Activated T-cell treated with anti-CD3 and anti-CD28 coated beads, Interleukin-2, amount 50 U/mL, for 72 hours (primary cell): Measurements from ENCODE around the gene TOR4A. TPM values are rescaled to one million over a fixed set of nuclear protein-coding genes. Genes with fewer than 3 reads are reported as not detected.
A peak's percentile ranks its signal among the peaks of the same experiment; 100 is the strongest.

Experiments used
- ATAC-seq, 2 donors: fragments of 150-1000 bp; cut with Tn5 transposase; replicated peaks in 1 of 2; 2 replicates each; pipeline ENCODE4 v1.10.0; 2021; ENCODE audit warnings: moderate library complexity in 2 of 2, mild to moderate bottlenecking in 1 of 2
- DNase-seq, 2 donors: peaks; one replicate each; pipeline ENCODE4 v3.0.0; 2021 to 2022; ENCODE audit warnings: mixed read lengths in 1 of 2
- H3K27ac Mint-ChIP-seq: one replicate; pipeline ENCODE4 v1.8.0; 2022; ENCODE audit warnings: mild to moderate bottlenecking, moderate library complexity, mixed read lengths
- H3K27me3 Mint-ChIP-seq: one replicate; pipeline ENCODE4 v1.8.0; 2022; ENCODE audit warnings: low read depth, mixed read lengths
- H3K36me3 Mint-ChIP-seq, 2 donors: one replicate each; pipeline ENCODE4 v1.8.0; 2022; ENCODE audit warnings: mixed read lengths in 2 of 2, mild to moderate bottlenecking in 1 of 2; ENCODE audit not compliant: insufficient read depth in 2 of 2
- H3K4me1 Mint-ChIP-seq: one replicate; pipeline ENCODE4 v1.8.0; 2022; ENCODE audit warnings: low read depth, mixed read lengths
- H3K4me3 Mint-ChIP-seq, 2 donors: one replicate each; pipeline ENCODE4 v1.8.0; 2022; ENCODE audit warnings: mild to moderate bottlenecking in 2 of 2, mixed read lengths in 2 of 2, moderate library complexity in 2 of 2
- H3K9me3 Mint-ChIP-seq, 2 donors: one replicate each; pipeline ENCODE4 v1.8.0; 2022; ENCODE audit warnings: mixed read lengths in 2 of 2
- total RNA-seq, 2 donors: library from RNA; stranded (reverse); gene quantifications; one replicate each; pipeline ENCODE4 v1.2.3, GENCODE V29; 2022

The TOR4A gene
- total RNA-seq: 1 to 10 TPM; 4.3 to 8.3 TPM

GRCh38 chr9:137277329-137278041 is at the start of gene TOR4A:
Gene TOR4A (plus strand): TSS chr9:137277726. CDS start chr9:137278690, 964 bp downstream.
- Mint-ChIP-seq H3K4me3 (peak within 1 kb of the TSS; percentile 86 to 95), H3K27ac (peak within 1 kb of the TSS; percentile 4), H3K36me3 (peaks cover 0 to 2% of the 10 kb centered on the region in 2 donors), H3K9me3 (no peaks in the 10 kb centered on the region), H3K4me1 (peaks cover 12% of the 10 kb centered on the region), H3K27me3 (peaks cover 7% of the 10 kb centered on the region)
- ATAC-seq (peak; percentile 75 to 86), DNase-seq (peak; percentile 58 to 73)

GRCh38 chr9:137227853-137228505 is 49.5 kb upstream of the TOR4A start:
- Mint-ChIP-seq H3K27me3 (peaks cover 6% of the 10 kb centered on the region), H3K9me3 (no peaks in the 10 kb centered on the region), H3K4me1 (peaks cover 8% of the 10 kb centered on the region), H3K4me3 (no peak overlapping the region), H3K36me3 (no peaks in the 10 kb centered on the region), H3K27ac (no peak overlapping the region)
- no peak for ATAC-seq
- DNase-seq: no peak

DNA sequence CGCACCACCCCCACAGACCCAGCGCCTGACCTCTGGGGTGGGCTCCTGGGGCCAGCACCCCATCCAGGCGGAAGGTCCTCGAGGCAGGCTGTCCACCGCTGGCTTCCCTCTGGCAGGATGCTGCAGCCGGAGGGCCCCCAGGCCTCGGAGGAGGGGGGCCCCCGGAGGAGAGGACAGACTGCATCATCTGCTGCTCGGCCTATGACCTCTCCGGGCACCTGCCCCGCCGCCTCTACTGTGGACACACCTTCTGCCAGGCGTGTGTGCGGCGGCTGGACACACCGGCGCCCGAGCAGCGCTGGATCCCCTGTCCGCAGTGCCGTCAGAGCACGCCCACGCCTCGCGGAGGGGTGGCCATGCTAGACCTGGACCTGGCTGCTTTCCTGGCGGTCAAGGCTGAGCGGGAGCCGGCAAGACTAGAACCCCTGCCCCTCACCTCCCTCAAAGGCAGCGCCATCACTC is 49.0 kb upstream of the TOR4A start:
- no peaks in the 10 kb centered on the region for H3K36me3 Mint-ChIP-seq
- ATAC-seq (no peak), DNase-seq (no peak)
- H3K9me3 Mint-ChIP-seq: no peaks in the 10 kb centered on the region
- peaks cover 6% of the 10 kb centered on the region for H3K4me1 Mint-ChIP-seq
- H3K4me3 Mint-ChIP-seq: no peak overlapping the region
- H3K27ac Mint-ChIP-seq: no peak overlapping the region
- H3K27me3 Mint-ChIP-seq: peaks cover 6% of the 10 kb centered on the region

GRCh38 chr9:137228968-137229896 is 48.3 kb upstream of the TOR4A start:
- H3K36me3 Mint-ChIP-seq: no peaks in the 10 kb centered on the region
- H3K27ac Mint-ChIP-seq: no peak overlapping the region
- no peaks in the 10 kb centered on the region for H3K9me3 Mint-ChIP-seq
- H3K4me3 Mint-ChIP-seq: no peak overlapping the region
- peaks cover 6% of the 10 kb centered on the region for H3K4me1 Mint-ChIP-seq
- no peak for ATAC-seq
- H3K27me3 Mint-ChIP-seq: peaks cover 6% of the 10 kb centered on the region
- no peak for DNase-seq

DNA sequence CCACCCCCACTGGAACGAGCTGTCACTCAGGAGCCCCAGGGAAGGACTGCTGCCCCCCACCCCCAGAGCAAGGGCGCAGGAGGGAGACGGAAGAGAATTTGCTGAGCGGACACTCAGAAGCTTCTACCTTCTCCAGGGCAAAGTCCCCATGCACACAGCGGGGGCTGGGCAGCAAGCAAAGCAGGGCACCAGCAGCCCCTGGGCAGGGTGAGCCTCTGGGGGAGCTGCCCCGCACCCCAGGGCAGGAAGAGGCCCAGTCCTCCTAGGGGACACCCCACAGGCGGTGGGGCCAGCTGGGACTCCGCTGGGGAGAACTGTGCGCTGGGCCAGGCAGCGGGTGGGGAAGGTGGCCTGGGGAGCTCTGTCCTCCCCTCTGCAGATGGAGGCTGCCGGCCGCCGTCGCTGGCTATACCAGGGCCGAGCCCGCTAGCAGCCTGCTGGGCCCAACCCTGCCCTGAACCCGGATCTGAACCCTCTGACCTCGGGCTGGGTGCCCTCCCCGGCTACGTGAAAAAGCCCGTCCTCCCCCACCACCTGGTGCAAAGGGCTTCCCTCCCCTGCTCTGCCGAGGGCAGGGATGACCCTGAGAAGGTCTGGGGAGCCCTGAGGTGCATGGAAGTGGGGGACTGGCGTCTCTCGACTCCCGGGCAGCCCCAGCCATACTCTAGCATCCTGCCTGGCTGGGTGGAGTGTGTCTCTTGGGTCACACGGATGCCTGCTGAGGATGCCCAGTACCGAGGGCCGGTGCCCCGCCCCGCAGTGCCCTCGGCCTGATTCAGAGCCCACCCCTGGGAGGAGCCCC is 47.4 kb upstream of the TOR4A start:
- Mint-ChIP-seq H3K27me3 (peaks cover 6% of the 10 kb centered on the region), H3K36me3 (no peaks in the 10 kb centered on the region)
- ATAC-seq: no peak

DNA sequence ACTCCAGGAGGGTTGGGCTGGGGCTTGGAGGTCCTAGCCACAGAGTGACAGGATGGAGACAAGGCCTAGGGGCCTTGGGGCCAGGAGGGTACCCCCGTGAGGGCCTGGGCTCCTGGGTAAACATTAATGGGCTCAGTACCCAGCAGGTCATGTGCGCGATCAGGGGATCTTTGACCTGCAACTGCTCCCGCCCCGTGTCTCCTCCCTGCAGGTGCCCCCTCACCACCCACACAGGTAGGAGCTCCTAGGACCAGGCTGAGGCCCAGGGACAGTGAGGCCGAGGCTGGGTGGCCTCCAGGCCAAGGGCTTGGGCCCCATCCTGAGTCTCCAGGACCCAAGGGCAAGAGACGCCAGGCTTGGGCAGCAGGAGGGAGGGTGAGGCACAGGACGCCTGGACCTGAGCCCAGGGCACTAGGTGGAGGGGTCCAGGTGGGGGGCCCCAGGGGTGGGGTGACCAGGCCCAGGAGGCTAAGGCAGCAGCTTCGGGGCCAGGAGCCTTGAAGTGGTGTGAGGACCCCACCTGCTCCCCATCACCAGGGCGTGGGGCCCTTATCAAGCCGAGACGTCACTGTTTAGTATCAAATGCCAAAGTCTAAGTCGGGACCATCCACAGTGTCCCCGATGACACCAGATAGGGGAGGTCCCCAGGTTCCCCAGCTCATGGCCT is 46.7 kb upstream of the TOR4A start, which contains the start of gene SLC34A3:
Gene SLC34A3 (plus strand): TSS at position 197 of the 667 bp plus-strand sequence. CDS start 802 bp downstream, outside the sequence.
- Mint-ChIP-seq H3K27ac (no peak within 1 kb of the TSS), H3K9me3 (no peaks in the 10 kb centered on the region), H3K4me1 (peaks cover 6% of the 10 kb centered on the region), H3K36me3 (no peaks in the 10 kb centered on the region), H3K27me3 (peaks cover 6% of the 10 kb centered on the region), H3K4me3 (no peak within 1 kb of the TSS)
- DNase-seq (no peak), ATAC-seq (no peak)

More for the DNA sequence above, 47.4 kb upstream of the TOR4A start:
- no peak overlapping the region for H3K27ac Mint-ChIP-seq
- peaks cover 6% of the 10 kb centered on the region for H3K4me1 Mint-ChIP-seq
- DNase-seq: no peak
- no peak overlapping the region for H3K4me3 Mint-ChIP-seq
- H3K9me3 Mint-ChIP-seq: no peaks in the 10 kb centered on the region

GRCh38 chr9:137231372-137232039 is 46.0 kb upstream of the TOR4A start:
- ATAC-seq (no peak), DNase-seq (no peak)
- H3K27me3 Mint-ChIP-seq: peaks cover 6% of the 10 kb centered on the region
- H3K4me1 Mint-ChIP-seq: peaks cover 6% of the 10 kb centered on the region
- H3K27ac Mint-ChIP-seq: no peak overlapping the region
- no peaks in the 10 kb centered on the region for H3K36me3 Mint-ChIP-seq
- no peak overlapping the region for H3K4me3 Mint-ChIP-seq
- no peaks in the 10 kb centered on the region for H3K9me3 Mint-ChIP-seq

DNA sequence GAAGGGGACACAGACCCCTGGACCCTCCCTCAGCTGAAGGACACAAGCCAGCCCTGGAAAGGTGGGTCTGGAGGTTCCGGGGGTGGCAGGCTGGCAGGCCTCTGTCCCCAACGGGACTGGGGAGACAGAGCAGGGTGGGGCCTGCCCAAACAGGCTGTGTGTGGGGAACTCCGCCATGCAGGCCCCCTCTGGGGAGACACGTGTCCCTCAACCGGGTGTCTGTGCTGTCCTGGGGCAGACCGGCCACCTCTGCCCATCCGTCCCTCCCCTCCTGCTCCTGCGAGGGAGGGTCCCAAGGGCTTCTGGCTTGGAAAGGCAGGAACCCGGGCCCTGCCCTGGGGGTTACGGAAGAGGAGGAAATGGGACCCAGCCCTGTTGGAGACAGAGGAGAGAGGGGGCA is 45.4 kb upstream of the TOR4A start:
- Mint-ChIP-seq H3K4me3 (no peak overlapping the region), H3K27ac (no peak overlapping the region), H3K9me3 (no peaks in the 10 kb centered on the region), H3K36me3 (no peaks in the 10 kb centered on the region), H3K4me1 (peaks cover 6% of the 10 kb centered on the region), H3K27me3 (peaks cover 6% of the 10 kb centered on the region)
- no peak for ATAC-seq
- no peak for DNase-seq

DNA sequence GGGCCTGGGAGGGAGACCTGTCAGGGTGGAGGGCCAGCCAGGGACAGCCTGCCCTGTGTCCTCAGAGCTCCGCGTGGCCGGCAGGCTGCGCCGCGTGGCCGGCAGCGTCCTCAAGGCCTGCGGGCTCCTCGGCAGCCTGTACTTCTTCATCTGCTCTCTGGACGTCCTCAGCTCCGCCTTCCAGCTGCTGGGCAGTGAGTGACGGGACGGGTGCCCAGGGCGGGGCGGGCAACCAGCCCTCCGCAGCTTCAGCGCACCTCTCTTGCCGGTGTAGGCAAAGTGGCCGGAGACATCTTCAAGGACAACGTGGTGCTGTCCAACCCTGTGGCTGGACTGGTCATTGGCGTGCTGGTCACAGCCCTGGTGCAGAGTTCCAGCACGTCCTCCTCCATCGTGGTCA is 45.0 kb upstream of the TOR4A start:
- H3K4me3 Mint-ChIP-seq: no peak overlapping the region
- no peaks in the 10 kb centered on the region for H3K9me3 Mint-ChIP-seq
- DNase-seq (no peak), ATAC-seq (no peak)
- peaks cover 4% of the 10 kb centered on the region for H3K4me1 Mint-ChIP-seq
- no peak overlapping the region for H3K27ac Mint-ChIP-seq
- H3K36me3 Mint-ChIP-seq: no peaks in the 10 kb centered on the region
- H3K27me3 Mint-ChIP-seq: peaks cover 4% of the 10 kb centered on the region

DNA sequence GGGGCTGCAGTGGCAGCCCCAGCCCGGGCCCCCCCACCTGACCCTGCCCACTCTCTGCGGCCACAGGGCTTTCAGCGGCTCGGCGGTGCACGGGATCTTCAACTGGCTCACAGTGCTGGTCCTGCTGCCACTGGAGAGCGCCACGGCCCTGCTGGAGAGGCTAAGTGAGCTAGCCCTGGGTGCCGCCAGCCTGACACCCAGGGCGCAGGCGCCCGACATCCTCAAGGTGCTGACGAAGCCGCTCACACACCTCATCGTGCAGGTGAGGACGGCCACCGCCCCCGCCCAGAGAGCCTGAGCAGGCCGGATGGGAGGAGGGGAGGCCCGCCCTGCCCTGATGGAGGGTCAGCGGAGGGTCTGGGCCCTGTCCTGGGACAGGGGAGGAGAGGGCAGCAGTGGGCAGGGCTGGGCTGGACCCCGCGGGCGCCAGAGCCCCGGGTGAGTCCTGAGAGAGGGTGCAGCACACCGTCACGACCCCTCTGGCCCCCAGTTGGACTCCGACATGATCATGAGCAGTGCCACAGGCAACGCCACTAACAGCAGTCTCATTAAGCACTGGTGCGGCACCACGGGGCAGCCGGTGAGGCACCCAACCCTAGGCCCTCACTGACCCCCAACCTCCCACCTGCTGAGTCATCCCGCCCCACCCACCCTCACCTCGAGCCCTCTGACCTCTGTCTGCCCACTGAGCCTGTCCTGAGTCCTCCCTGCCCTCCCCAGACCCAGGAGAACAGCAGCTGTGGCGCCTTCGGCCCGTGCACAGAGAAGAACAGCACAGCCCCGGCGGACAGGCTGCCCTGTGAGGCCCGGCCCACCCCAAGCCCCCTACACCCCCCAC is 44.2 kb upstream of the TOR4A start:
- Mint-ChIP-seq H3K27me3 (no peaks in the 10 kb centered on the region), H3K9me3 (no peaks in the 10 kb centered on the region), H3K4me1 (no peaks in the 10 kb centered on the region)

More for the DNA sequence above, 44.2 kb upstream of the TOR4A start:
- DNase-seq: no peak
- H3K36me3 Mint-ChIP-seq: no peaks in the 10 kb centered on the region
- no peak for ATAC-seq
- no peak overlapping the region for H3K4me3 Mint-ChIP-seq
- no peak overlapping the region for H3K27ac Mint-ChIP-seq
